Glomerular visceral epithelial cell (primary cell): Measurements from ENCODE around the gene PANK4.
"Not testable (repeated sequence)": the region's sequence is repeated elsewhere in the genome, so short reads cannot be mapped to it uniquely, and the experiment has no call there.

Source experiments
- DNase-seq: peaks from one replicate; pipeline ENCODE4 v3.0.0-alpha.2; 2016; ENCODE audit errors: extremely low spot score

Gene PANK4

GRCh38 chr1:2525920-2526823 is at the start of gene PANK4:
PANK4 (minus strand) TSS chr1:2526596; CDS start chr1:2526587, 9 bp downstream.
- peak; percentile 89 for DNase-seq

- no peak for DNase-seq
Measured at GRCh38 chr1:2574350-2574749, 48.0 kb upstream of the PANK4 start.

DNA sequence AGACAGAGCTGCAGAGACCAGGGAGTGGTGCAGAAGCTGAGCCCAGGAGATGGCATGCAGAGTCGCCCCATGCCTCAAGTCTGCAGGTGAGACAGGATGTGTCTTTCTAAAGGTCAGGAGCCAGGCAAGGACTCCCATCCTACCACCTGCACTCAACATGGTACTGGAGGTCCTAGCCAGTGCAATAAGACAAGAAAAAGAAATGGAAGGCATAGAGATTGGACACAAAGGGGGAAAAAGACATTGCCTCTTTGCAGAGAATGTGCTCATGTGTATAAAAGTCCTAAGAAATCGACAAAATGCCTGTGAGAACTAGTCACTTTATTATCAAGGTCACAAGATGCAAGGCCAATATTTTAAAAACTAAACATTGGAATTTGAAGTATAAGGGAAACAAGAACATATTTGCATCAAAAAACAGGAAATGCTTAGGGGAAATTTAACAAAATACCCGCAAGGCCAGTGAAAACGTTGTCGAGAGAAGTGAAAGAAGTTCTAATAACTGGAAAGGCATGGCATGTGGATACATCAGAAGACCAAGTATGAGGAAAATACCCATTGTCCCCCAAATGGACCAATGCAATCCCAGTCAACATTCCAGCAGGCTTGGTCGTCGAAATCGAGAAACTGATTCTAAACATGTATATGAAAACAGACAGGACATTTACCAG is 47.0 kb upstream of the PANK4 start:
- no peak for DNase-seq

- DNase-seq: no peak
Measured at GRCh38 chr1:2571348-2571747, 45.0 kb upstream of the PANK4 start.

DNA sequence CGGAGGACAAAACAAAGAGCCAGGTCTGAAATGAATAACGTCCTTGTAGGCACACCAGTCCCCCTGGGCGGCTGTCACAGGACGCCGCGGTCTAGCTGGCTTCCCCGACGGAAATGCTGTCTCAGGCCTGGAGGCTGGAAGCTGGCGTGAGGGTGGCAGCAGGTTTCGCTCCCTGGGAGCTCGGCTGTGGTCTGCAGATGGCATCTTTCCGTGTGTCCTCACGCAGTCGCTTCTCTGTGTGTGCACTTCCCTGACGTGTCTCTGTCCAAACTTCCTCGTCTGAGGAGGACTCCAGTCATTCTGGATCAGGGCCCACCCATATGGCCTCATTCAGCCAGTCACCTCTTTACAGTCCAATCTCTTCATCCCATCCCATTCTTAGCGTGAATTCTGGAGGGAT is 43.9 kb upstream of the PANK4 start:
- DNase-seq: no peak

GRCh38 chr1:2569703-2570102 is 43.3 kb upstream of the PANK4 start:
- not testable (repeated sequence) for DNase-seq

DNA sequence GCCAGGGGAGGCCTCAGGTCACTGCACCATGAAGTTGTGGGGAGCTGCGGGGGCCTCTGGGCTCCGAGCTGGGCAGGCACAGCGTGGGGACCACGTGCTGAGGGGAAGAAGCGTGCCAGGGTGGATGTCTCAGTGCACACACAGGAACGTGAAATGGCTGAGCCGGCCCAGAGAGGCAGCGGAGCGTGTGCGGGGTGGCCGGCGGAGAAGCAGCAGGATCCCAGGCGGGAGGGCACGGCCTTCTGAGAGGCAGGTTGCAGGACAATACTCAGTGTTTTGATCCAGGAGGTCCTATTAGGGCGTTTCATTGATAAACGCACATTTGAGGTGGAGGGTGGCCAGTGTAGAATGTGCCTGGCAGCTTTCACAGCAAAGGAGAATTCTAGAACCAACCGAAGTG is 42.7 kb upstream of the PANK4 start:
- no peak for DNase-seq

DNA sequence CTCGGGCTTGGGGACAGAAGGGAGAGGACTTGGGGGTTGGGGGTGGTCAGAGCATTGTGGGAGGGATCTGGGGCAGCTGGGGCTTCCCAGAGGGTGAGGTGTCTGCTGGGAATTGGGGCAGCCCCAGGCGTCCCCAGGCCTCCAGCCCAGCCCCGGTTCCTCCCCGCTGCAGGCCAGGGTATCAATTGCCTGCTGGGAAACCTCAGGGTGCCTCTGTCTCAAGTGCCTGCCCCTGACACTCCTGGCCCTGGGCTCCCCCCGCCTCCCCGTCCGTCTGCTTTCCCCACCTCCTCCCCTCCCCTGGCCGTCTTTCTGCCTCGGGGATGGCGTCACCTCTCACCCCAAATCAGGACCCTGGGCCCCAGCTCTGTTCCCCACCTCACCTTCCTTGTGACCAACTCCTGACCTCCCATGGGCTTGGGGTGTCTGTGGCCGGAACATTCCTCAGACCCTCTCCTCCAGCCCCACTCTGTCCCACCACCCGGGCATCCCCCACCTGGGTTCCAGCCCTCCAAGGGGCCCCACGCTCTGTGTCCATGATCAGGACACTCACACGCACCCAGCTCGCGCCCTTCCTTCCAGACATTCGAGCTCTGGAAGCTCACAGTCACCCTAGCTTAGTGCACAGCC is 41.9 kb upstream of the PANK4 start:
- DNase-seq: not testable (repeated sequence)

DNA sequence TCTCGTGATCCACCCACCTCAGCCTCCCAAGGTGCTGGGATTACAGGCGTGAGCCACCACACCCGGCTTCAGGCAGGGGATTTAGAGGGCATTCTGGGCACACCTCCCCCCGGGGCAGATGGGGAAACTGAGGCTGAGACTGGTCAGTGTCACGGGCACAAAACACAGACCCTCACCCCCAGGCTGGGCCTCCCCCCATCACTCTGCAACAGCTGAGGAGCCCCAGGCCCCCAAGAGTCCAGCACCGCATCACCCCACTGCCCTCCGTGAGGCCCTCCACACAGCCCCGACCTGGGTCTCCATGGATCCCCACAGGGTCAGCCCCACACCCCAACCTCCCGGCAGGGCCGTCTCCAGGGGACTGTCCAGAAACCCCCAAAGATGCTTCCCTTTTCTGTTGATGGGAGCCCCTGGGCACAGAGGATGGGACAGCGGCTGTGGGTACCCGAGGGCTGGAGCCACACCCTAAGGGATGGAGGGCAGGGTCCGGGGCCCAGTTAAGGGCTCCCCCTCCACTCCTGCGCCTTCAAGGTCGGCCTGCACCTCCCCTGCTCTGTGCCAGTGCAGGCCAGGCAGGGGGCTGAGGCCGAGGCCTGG is 40.8 kb upstream of the PANK4 start:
- no peak for DNase-seq

DNA sequence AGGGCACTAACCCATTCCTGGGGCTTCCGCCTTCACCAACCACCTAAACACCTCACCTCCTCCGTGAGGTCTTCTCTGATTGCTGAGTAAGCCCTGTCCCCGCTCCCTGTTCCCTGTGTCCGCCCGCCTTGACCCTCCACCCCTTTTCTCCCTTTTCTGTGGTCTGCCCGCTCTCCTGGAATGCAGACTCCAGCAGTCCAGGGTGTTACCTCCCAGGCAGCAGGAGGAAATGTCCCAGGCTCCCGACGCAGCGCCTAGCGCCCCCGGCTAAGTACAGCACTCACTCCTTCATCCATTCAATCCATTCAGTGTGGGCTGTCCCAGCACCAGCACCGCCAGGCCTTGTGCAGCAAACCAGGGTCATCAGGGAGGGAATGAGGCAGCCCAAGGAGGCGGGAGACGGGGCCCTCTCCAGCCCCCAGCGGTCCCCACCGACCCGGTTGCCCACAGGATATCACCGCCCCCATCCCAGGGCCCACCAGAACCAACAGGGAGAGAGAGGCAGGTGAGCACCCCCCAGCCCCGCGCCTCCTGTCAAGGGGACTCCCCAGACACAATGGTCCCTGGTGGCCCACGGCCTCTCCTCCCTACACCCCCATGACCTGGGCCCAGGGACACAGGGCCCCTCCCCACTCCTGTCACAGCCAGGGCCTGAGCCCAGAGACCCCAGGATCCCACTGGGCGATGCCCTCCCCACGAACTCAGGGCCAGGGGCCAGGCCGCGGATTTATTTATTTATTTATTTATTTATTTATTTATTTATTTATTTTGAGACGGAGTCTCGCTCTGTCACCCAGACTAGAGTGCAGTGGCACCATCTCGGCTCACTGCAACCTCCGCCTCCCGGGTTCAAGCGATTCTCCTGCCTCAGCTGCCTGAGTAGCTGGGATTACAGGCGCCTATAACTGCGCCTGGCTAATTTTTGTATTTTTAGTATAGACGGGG is 40.0 kb upstream of the PANK4 start:
- peak; percentile 76 for DNase-seq

- no peak for DNase-seq
Measured at GRCh38 chr1:2564815-2565374, 38.5 kb upstream of the PANK4 start.

- DNase-seq: no peak
Measured at GRCh38 chr1:2564006-2564814, 37.8 kb upstream of the PANK4 start.

DNA sequence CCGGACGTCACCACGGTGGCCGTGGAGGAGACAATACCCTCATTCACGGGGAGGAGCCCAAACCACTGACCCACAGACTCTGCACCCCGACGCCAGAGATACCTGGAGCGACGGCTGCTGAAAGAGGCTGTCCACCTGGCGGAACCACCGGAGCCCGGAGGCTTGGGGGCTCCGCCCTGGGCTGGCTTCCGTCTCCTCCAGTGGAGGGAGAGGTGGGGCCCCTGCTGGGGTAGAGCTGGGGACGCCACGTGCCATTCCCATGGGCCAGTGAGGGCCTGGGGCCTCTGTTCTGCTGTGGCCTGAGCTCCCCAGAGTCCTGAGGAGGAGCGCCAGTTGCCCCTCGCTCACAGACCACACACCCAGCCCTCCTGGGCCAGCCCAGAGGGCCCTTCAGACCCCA is 36.8 kb upstream of the PANK4 start:
- DNase-seq: no peak

DNA sequence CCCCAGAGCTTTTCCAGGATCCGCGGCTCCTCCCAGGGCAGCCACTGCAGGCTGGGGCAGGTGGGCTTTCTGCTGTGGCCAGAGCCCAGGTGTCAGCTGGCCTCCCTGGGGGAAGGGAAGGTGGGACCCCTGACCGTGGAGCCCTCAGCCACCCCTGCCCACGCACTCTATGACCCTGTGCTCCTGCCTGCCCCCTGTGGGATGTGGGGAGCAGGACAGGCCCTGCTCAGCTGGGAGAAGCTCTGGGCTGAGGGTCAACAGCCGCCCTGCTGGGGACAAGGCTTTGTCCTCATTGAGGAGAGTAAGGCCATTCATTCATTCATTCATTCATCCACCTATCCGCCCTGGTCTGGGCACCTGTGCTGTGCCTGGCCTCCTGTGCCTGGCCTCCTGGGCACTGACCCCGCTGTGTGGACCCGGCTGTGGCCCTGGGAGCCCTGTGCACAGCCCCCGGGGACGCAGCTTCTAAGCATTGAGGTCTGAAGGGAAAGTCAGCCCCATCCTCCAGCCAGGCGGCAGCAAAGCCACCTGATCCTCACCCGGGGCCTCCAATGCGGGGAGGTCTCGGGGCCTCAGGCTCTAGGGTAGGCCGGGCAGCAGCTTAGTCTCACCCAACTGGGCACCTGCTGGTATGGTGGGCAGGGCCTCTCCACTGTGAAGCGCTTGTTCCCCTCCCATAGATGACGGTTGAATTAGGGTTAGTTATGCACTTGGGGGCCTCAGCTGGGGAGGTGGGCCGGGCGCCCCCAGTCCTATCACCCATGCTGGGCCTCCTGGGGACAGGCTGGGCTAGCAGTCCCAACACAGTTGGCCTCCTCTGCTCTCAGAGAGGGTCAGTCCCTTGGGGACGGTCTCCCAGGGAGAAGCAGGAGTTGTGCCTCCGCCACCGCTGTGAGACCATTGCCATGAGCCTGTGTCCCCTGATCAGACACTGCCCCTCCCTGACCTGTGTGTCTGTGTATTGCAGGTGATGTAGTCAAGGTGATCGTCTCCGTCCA is 35.8 kb upstream of the PANK4 start:
- no peak for DNase-seq

GRCh38 chr1:2561446-2561845 is 35.0 kb upstream of the PANK4 start:
- no peak for DNase-seq

- no peak for DNase-seq
Measured at GRCh38 chr1:2560299-2561073, 34.1 kb upstream of the PANK4 start.

DNA sequence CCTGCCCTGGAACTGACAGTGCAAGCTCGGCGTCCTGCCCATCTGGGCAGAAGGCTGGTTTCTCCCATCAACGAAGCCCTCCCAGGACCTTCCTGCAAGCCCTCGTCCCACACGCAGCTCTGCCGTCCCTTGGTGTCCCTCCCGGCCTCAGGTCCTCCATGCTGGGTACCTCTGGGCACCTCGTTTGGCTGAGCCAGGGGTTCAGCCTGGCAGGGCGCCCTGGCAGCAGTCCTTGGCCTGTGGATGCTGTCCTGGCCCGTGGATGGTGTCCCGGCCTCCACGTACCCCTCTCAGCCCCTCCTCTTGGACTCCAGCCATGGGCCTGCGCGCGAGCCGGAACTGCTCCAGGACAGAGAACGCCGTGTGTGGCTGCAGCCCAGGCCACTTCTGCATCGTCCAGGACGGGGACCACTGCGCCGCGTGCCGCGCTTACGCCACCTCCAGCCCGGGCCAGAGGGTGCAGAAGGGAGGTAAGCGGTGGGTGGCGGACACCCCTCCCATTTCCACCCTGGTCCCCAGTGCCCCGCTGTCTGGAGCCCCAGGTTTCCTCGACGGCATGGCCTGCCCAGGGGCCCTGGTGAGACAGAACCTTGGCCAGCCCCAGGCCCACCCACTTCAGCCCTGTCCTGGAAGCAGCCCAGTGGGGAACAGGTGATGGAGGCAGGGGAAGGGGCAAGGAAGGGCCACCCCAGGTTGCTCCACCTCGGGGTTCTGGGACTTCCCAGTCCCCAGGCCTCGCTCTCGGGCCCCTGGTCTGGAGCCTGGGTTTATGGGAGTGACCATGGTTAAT is 33.3 kb upstream of the PANK4 start:
- no peak for DNase-seq
